AG09319 (cell line): ENCODE data around the gene KRTAP29-1.

Source experiments
- DNase-seq: peaks from one replicate; pipeline ENCODE4 v3.0.0-alpha.2; 2010; ENCODE audit warnings: low read depth; ENCODE audit errors: extremely low read depth
- TF ChIP-seq, protein P1 (sequence below): IDR thresholded peaks from 2 replicates; pipeline ENCODE4 v1.5.1; 2011; ENCODE audit warnings: low read depth, mild to moderate bottlenecking, inconsistent platforms, low read length, moderate library complexity

KRTAP29-1 gene

DNA sequence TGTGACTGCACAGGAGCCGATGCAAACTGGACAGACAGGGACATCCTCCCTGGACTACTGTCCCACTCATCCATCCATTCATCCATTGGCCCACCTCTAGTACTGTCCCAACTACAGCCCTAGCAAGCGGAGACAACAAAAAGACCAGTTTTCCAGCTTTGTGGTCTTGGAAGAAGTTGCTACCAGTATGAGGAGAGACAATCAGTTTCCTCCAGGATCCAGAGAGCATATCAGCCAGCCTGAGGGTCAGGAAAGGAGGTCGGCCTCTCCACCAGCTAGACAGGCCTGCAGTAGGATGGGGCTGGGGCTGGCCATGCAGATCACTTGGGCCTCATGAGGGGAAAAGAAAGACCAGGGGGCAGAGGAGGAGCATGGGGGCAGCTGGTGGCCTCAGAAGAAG, 31.2 kb upstream of the KRTAP29-1 start:
- no peak for DNase-seq
- TF ChIP-seq, protein P1, sequence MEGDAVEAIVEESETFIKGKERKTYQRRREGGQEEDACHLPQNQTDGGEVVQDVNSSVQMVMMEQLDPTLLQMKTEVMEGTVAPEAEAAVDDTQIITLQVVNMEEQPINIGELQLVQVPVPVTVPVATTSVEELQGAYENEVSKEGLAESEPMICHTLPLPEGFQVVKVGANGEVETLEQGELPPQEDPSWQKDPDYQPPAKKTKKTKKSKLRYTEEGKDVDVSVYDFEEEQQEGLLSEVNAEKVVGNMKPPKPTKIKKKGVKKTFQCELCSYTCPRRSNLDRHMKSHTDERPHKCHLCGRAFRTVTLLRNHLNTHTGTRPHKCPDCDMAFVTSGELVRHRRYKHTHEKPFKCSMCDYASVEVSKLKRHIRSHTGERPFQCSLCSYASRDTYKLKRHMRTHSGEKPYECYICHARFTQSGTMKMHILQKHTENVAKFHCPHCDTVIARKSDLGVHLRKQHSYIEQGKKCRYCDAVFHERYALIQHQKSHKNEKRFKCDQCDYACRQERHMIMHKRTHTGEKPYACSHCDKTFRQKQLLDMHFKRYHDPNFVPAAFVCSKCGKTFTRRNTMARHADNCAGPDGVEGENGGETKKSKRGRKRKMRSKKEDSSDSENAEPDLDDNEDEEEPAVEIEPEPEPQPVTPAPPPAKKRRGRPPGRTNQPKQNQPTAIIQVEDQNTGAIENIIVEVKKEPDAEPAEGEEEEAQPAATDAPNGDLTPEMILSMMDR, result no peak

DNA sequence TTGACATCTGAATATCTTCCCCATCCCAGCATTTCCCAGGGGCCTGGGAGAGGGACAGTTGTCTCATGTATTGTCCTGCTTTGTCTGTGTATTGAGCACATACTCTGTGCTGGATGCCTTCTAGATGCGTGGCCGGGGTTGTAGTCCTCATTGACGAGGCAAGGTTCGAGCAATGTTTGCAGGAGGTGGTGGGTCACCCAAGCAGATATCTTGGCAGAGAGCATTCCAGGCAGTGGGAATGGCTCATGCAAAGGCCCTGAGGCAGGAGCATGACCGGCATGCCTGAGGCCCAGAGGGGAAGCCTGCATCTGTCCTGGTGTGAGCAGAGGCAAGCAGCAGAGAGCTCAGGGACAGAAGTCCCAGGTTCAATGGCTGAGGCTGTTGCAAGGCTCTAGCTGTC, 30.4 kb upstream of the KRTAP29-1 start:
- TF ChIP-seq, protein P1, result no peak
- no peak for DNase-seq

DNA sequence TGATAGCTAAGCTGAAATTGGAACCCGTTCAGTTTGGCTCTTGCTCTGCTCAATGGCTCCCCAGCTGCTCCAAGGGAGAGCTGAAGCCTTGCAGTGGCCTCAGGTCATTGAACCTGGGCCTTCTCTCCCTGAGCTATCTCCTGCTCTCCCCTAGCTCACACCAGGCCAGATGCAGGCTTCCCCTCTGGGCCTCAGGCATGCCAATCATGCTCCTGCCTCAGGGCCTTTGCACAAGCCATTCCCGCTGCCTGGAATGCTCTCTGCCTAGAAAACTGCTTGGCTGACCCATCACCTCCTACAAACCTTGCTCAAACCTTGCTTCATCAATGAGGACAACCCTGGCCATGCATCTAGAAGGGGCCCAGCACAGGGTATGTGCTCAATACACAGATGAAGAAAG, 29.6 kb upstream of the KRTAP29-1 start:
- TF ChIP-seq, protein P1, result no peak
- no peak for DNase-seq

DNA sequence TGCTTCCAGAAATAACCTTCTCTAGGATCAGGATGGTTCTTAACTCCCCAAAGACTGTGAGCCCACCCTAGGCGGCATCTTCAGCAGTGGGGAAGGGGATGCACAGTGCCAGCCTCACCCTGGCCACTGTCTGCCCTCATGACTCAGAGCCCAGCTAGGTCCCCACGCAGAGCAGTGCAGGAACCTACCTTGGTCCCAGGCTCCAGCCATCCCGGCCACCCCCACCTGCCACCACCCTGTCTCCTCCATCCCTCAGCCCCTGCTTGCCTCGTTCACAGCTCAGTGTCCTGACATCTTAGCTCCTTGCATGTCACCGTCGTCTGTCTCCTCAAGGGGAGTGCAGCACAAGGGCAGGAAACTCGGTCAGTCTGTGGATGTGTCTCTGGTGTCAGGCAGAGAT, 29.0 kb upstream of the KRTAP29-1 start:
- TF ChIP-seq, protein P1, result no peak
- DNase-seq, result no peak

DNA sequence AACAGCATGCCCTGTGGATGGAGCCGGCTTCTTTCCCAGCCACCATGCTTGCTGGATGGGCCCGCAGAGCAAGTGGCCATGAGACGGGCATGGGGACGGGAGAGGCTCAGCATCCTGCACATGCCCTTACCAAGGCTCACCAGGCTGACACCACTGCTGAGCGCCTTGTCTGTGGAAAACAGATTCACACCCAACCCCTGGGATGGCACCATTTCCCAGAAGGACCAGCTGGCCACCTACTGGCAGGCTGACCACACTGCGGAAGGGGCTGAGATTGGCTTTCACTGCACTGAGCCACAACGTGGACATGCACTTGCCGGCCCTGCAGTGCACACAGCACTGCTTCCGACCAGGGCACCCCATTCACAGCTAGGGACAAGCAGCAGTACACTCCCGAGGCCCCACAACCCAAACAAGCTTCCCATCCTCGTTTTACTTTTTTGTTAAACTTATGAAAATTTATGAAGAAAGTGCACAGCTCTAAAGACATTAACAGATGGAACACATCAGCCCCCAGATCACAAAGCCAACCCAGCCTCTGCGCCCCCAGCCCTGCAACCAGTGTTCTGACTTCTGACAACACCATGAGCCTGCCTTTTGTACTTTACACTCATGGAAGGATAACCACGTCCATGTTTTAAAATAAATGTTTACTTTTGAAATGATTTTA, 26.8 kb upstream of the KRTAP29-1 start:
- peak; percentile 8 for DNase-seq
- TF ChIP-seq, protein P1, result peak; percentile 88

DNA sequence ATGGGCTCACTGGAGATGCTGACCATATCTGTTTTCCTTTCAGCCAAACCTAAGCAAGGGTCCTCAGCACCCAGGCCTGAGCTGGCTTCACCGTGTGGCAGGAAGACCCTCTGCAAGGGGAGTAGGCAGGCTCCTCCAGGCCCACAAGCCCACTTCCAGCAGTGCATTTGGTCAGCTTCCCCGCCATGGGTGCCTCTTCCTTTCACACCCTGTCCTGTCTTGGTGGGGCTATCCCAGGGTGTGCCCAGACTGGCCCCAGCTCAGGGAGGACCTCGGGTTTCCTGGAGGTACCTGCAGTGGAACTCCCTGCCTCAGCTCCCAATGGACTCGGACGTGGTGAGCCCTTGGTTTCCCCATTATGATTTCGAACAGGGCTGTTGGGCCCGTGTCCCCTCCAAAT, 25.6 kb upstream of the KRTAP29-1 start:
- TF ChIP-seq, protein P1, result no peak
- no peak for DNase-seq

DNA sequence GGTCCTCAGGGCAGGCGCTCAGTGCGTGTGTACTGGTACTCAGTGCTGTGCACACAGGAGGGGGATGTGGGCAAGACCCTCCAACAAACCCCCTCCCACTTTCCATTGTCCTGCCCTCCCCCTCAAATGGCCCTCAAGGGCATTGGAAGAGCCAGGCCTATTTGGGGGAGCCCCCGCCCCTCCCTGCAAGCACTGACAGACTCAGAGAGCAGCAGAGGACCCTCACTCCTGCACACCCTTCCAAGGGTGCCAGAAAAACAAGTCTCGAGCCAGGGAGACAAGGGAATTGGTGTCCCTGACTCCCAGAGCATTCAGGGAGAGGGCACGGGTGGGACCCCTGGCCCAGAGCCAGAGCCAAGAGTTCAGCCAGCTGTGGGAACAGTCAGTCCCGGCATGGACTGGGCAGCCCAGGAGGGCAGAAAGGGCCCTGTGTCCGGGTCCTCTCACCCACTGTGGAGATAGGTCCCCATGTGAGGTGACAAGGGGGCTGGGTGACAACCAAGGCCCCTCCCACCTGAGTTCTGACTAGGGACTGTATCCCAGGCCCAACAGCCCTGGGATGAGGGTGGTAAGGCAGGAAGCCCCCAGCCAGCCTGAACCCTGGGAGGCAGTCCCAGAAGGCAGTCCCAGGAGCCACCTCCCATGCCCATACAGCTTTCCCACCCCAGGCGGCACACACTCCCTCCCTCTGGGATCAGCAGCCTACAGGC, 24.9 kb upstream of the KRTAP29-1 start:
- no peak for DNase-seq

More for the DNA sequence above, 24.9 kb upstream of the KRTAP29-1 start:
- TF ChIP-seq, protein P1, result no peak
